ENCODE results near the gene GHR.

Gene GHR

GRCh38 chr5:42638972-42639371 is 215.7 kb downstream of the GHR start:
- H3K9me3 ChIP-seq (ENCODE audit: insufficient read depth, low read depth, low read length), result no peaks in the 10 kb centered on the region
- H3K27me3 ChIP-seq (ENCODE audit: insufficient read depth, low read length), result no peaks in the 10 kb centered on the region
- no peaks in the 10 kb centered on the region for H3K4me1 ChIP-seq (ENCODE audit: insufficient read depth, low read length)
- H3K27ac ChIP-seq (ENCODE audit: low read length), result no peak overlapping the region
- no peak overlapping the region for H3K9ac ChIP-seq (ENCODE audit: low read depth, low read length)
- H3K36me3 ChIP-seq (ENCODE audit: insufficient read depth, low read depth, low read length), result no peaks in the 10 kb centered on the region
- no peak overlapping the region for H3K4me3 ChIP-seq (ENCODE audit: low read length)

- Histone ChIP-seq H3K4me3 (ENCODE audit: low read length) (no peak overlapping the region), H3K27me3 (ENCODE audit: insufficient read depth, low read length) (no peaks in the 10 kb centered on the region), H3K36me3 (ENCODE audit: insufficient read depth, low read depth, low read length) (no peaks in the 10 kb centered on the region), H3K4me1 (ENCODE audit: insufficient read depth, low read length) (no peaks in the 10 kb centered on the region), H3K9ac (ENCODE audit: low read depth, low read length) (no peak overlapping the region), H3K27ac (ENCODE audit: low read length) (no peak overlapping the region), H3K9me3 (ENCODE audit: insufficient read depth, low read depth, low read length) (no peaks in the 10 kb centered on the region)
Observed at GRCh38 chr5:42640835-42641234, 217.6 kb downstream of the GHR start.

- no peak overlapping the region for H3K9ac ChIP-seq (ENCODE audit: low read depth, low read length)
- no peaks in the 10 kb centered on the region for H3K9me3 ChIP-seq (ENCODE audit: insufficient read depth, low read depth, low read length)
- H3K4me3 ChIP-seq (ENCODE audit: low read length), result no peak overlapping the region
- H3K4me1 ChIP-seq (ENCODE audit: insufficient read depth, low read length), result no peaks in the 10 kb centered on the region
- no peaks in the 10 kb centered on the region for H3K27me3 ChIP-seq (ENCODE audit: insufficient read depth, low read length)
- no peaks in the 10 kb centered on the region for H3K36me3 ChIP-seq (ENCODE audit: insufficient read depth, low read depth, low read length)
- H3K27ac ChIP-seq (ENCODE audit: low read length), result no peak overlapping the region
Observed at GRCh38 chr5:42641336-42642005, 218.2 kb downstream of the GHR start.

- Histone ChIP-seq H3K4me1 (ENCODE audit: insufficient read depth, low read length) (no peaks in the 10 kb centered on the region), H3K27ac (ENCODE audit: low read length) (no peak overlapping the region), H3K36me3 (ENCODE audit: insufficient read depth, low read depth, low read length) (no peaks in the 10 kb centered on the region), H3K9ac (ENCODE audit: low read depth, low read length) (no peak overlapping the region), H3K9me3 (ENCODE audit: insufficient read depth, low read depth, low read length) (no peaks in the 10 kb centered on the region), H3K27me3 (ENCODE audit: insufficient read depth, low read length) (no peaks in the 10 kb centered on the region), H3K4me3 (ENCODE audit: low read length) (no peak overlapping the region)
Observed at GRCh38 chr5:42642006-42642405, 218.8 kb downstream of the GHR start.

- no peak overlapping the region for H3K9ac ChIP-seq (ENCODE audit: low read depth, low read length)
- no peaks in the 10 kb centered on the region for H3K4me1 ChIP-seq (ENCODE audit: insufficient read depth, low read length)
- H3K27me3 ChIP-seq (ENCODE audit: insufficient read depth, low read length), result no peaks in the 10 kb centered on the region
- H3K9me3 ChIP-seq (ENCODE audit: insufficient read depth, low read depth, low read length), result no peaks in the 10 kb centered on the region
- no peaks in the 10 kb centered on the region for H3K36me3 ChIP-seq (ENCODE audit: insufficient read depth, low read depth, low read length)
- H3K27ac ChIP-seq (ENCODE audit: low read length), result no peak overlapping the region
- no peak overlapping the region for H3K4me3 ChIP-seq (ENCODE audit: low read length)
Observed at GRCh38 chr5:42643360-42643759, 220.1 kb downstream of the GHR start.

GRCh38 chr5:42645138-42645537 is 221.9 kb downstream of the GHR start:
- no peaks in the 10 kb centered on the region for H3K36me3 ChIP-seq (ENCODE audit: insufficient read depth, low read depth, low read length)
- no peaks in the 10 kb centered on the region for H3K9me3 ChIP-seq (ENCODE audit: insufficient read depth, low read depth, low read length)
- no peak overlapping the region for H3K4me3 ChIP-seq (ENCODE audit: low read length)
- no peak overlapping the region for H3K27ac ChIP-seq (ENCODE audit: low read length)
- no peaks in the 10 kb centered on the region for H3K4me1 ChIP-seq (ENCODE audit: insufficient read depth, low read length)
- H3K9ac ChIP-seq (ENCODE audit: low read depth, low read length), result no peak overlapping the region
- no peaks in the 10 kb centered on the region for H3K27me3 ChIP-seq (ENCODE audit: insufficient read depth, low read length)

GRCh38 chr5:42648036-42648435 is 224.8 kb downstream of the GHR start:
- Histone ChIP-seq H3K27ac (ENCODE audit: low read length) (no peak overlapping the region), H3K9me3 (ENCODE audit: insufficient read depth, low read depth, low read length) (no peaks in the 10 kb centered on the region), H3K27me3 (ENCODE audit: insufficient read depth, low read length) (no peaks in the 10 kb centered on the region), H3K4me1 (ENCODE audit: insufficient read depth, low read length) (no peaks in the 10 kb centered on the region), H3K36me3 (ENCODE audit: insufficient read depth, low read depth, low read length) (no peaks in the 10 kb centered on the region), H3K4me3 (ENCODE audit: low read length) (no peak overlapping the region), H3K9ac (ENCODE audit: low read depth, low read length) (no peak overlapping the region)

GRCh38 chr5:42648915-42649314 is 225.7 kb downstream of the GHR start:
- Histone ChIP-seq H3K9me3 (ENCODE audit: insufficient read depth, low read depth, low read length) (no peaks in the 10 kb centered on the region), H3K4me3 (ENCODE audit: low read length) (no peak overlapping the region), H3K36me3 (ENCODE audit: insufficient read depth, low read depth, low read length) (no peaks in the 10 kb centered on the region)

GRCh38 chr5:42650084-42650483 is 226.8 kb downstream of the GHR start:
- no peak overlapping the region for H3K27ac ChIP-seq (ENCODE audit: low read length)
- H3K4me1 ChIP-seq (ENCODE audit: insufficient read depth, low read length), result no peaks in the 10 kb centered on the region
- no peak overlapping the region for H3K4me3 ChIP-seq (ENCODE audit: low read length)
- no peaks in the 10 kb centered on the region for H3K9me3 ChIP-seq (ENCODE audit: insufficient read depth, low read depth, low read length)
- H3K36me3 ChIP-seq (ENCODE audit: insufficient read depth, low read depth, low read length), result no peaks in the 10 kb centered on the region
- H3K27me3 ChIP-seq (ENCODE audit: insufficient read depth, low read length), result no peaks in the 10 kb centered on the region
- H3K9ac ChIP-seq (ENCODE audit: low read depth, low read length), result no peak overlapping the region

More at GRCh38 chr5:42648915-42649314, 225.7 kb downstream of the GHR start:
- Histone ChIP-seq H3K4me1 (ENCODE audit: insufficient read depth, low read length) (no peaks in the 10 kb centered on the region), H3K9ac (ENCODE audit: low read depth, low read length) (no peak overlapping the region), H3K27ac (ENCODE audit: low read length) (no peak overlapping the region), H3K27me3 (ENCODE audit: insufficient read depth, low read length) (no peaks in the 10 kb centered on the region)

GRCh38 chr5:42653705-42654104 is 230.5 kb downstream of the GHR start:
- Histone ChIP-seq H3K27me3 (ENCODE audit: insufficient read depth, low read length) (no peaks in the 10 kb centered on the region), H3K9ac (ENCODE audit: low read depth, low read length) (no peak overlapping the region), H3K36me3 (ENCODE audit: insufficient read depth, low read depth, low read length) (no peaks in the 10 kb centered on the region)

GRCh38 chr5:42654645-42655044 is 231.4 kb downstream of the GHR start:
- Histone ChIP-seq H3K27me3 (ENCODE audit: insufficient read depth, low read length) (no peaks in the 10 kb centered on the region), H3K4me1 (ENCODE audit: insufficient read depth, low read length) (no peaks in the 10 kb centered on the region; the same call in 1 of the 2 replicates), H3K36me3 (ENCODE audit: insufficient read depth, low read depth, low read length) (no peaks in the 10 kb centered on the region), H3K27ac (ENCODE audit: low read length) (no peak overlapping the region), H3K4me3 (ENCODE audit: low read length) (no peak overlapping the region), H3K9me3 (ENCODE audit: insufficient read depth, low read depth, low read length) (peaks cover 7% of the 10 kb centered on the region), H3K9ac (ENCODE audit: low read depth, low read length) (no peak overlapping the region)

More at GRCh38 chr5:42653705-42654104, 230.5 kb downstream of the GHR start:
- Histone ChIP-seq H3K4me1 (ENCODE audit: insufficient read depth, low read length) (no peaks in the 10 kb centered on the region; the same call in 1 of the 2 replicates), H3K27ac (ENCODE audit: low read length) (no peak overlapping the region), H3K4me3 (ENCODE audit: low read length) (no peak overlapping the region), H3K9me3 (ENCODE audit: insufficient read depth, low read depth, low read length) (no peaks in the 10 kb centered on the region)

- Histone ChIP-seq H3K27me3 (ENCODE audit: insufficient read depth, low read length) (no peaks in the 10 kb centered on the region), H3K9me3 (ENCODE audit: insufficient read depth, low read depth, low read length) (peaks cover 8% of the 10 kb centered on the region), H3K4me3 (ENCODE audit: low read length) (no peak overlapping the region), H3K27ac (ENCODE audit: low read length) (no peak overlapping the region), H3K36me3 (ENCODE audit: insufficient read depth, low read depth, low read length) (no peaks in the 10 kb centered on the region), H3K4me1 (ENCODE audit: insufficient read depth, low read length) (no peaks in the 10 kb centered on the region; the same call in 1 of the 2 replicates), H3K9ac (ENCODE audit: low read depth, low read length) (no peak overlapping the region)
Observed at GRCh38 chr5:42655982-42656650, 232.9 kb downstream of the GHR start.

All from iPS-20b (cell line).